DND-41 (cell line): ENCODE data around the gene FBXW5.

Experiments used
- ATAC-seq: fragments of 200-7000 bp; cut with Tn5 transposase; 3 replicates; pipeline ENCODE4 v1.9.1; 2021; ENCODE audit warnings: low read depth; ENCODE audit not compliant: insufficient read depth
- DNase-seq: peaks from one replicate; pipeline ENCODE4 v3.0.0-alpha.2; 2020
- H2AFZ ChIP-seq: 2 replicates; pipeline ENCODE4 v1.6.0; 2012; ENCODE audit warnings: low read depth, low read length
- H3K27ac ChIP-seq: 2 replicates; pipeline ENCODE4 v1.5.1; 2012; ENCODE audit warnings: low read length, inconsistent platforms
- H3K27me3 ChIP-seq: fragments of 200-600 bp; sonication (generic); 2 replicates; pipeline ENCODE4 v1.6.0; 2012; ENCODE audit warnings: low read length, mild to moderate bottlenecking, inconsistent platforms; ENCODE audit not compliant: insufficient read depth, poor library complexity
- H3K36me3 ChIP-seq: 2 replicates; pipeline ENCODE4 v1.5.1; 2012; ENCODE audit warnings: low read length, inconsistent platforms; ENCODE audit not compliant: insufficient read depth
- H3K4me1 ChIP-seq: 2 replicates; pipeline ENCODE4 v1.5.1; 2012; ENCODE audit warnings: mild to moderate bottlenecking, low read length; ENCODE audit not compliant: insufficient read depth
- H3K4me2 ChIP-seq: 2 replicates; pipeline ENCODE4 v1.6.0; 2012; ENCODE audit warnings: mild to moderate bottlenecking, moderate library complexity, low read length, inconsistent platforms; ENCODE audit not compliant: insufficient read depth
- H3K4me3 ChIP-seq, 2 experiments: fragments of 200-600 bp in 1 of 2; shearing (Covaris generic) in 1 of 2; 2 replicates each; pipeline ENCODE4 v1.5.1; 2012 to 2016; ENCODE audit warnings: inconsistent platforms in 2 of 2, low read length in 2 of 2, mild to moderate bottlenecking in 2 of 2, low read depth in 1 of 2, moderate library complexity in 1 of 2
- H3K79me2 ChIP-seq: 2 replicates; pipeline ENCODE4 v1.6.0; 2012; ENCODE audit warnings: low read length, inconsistent platforms; ENCODE audit not compliant: insufficient read depth
- H3K9ac ChIP-seq: 2 replicates; pipeline ENCODE4 v1.6.0; 2012; ENCODE audit warnings: low read depth, mild to moderate bottlenecking, inconsistent platforms, low read length, moderate library complexity
- H3K9me3 ChIP-seq: 2 replicates; pipeline ENCODE4 v1.5.1; 2012; ENCODE audit warnings: low read length, moderate library complexity, mild to moderate bottlenecking, inconsistent platforms; ENCODE audit not compliant: insufficient read depth, severe bottlenecking
- H4K20me1 ChIP-seq: 2 replicates; pipeline ENCODE4 v1.6.0; 2012; ENCODE audit warnings: low read length; ENCODE audit not compliant: insufficient read depth
- EZH2 ChIP-seq: IDR thresholded peaks from 3 replicates; pipeline ENCODE4 v1.6.1; 2012; ENCODE audit warnings: borderline replicate concordance, low read depth, mild to moderate bottlenecking, moderate library complexity, low read length, inconsistent platforms; ENCODE audit not compliant: severe bottlenecking
- TF ChIP-seq, protein P1 (sequence below): IDR thresholded peaks from 2 replicates; pipeline ENCODE4 v1.5.1; 2012; ENCODE audit warnings: borderline replicate concordance, low read length, moderate library complexity, mild to moderate bottlenecking; ENCODE audit not compliant: poor library complexity, severe bottlenecking; ENCODE audit errors: extremely low read depth

Gene FBXW5

DNA sequence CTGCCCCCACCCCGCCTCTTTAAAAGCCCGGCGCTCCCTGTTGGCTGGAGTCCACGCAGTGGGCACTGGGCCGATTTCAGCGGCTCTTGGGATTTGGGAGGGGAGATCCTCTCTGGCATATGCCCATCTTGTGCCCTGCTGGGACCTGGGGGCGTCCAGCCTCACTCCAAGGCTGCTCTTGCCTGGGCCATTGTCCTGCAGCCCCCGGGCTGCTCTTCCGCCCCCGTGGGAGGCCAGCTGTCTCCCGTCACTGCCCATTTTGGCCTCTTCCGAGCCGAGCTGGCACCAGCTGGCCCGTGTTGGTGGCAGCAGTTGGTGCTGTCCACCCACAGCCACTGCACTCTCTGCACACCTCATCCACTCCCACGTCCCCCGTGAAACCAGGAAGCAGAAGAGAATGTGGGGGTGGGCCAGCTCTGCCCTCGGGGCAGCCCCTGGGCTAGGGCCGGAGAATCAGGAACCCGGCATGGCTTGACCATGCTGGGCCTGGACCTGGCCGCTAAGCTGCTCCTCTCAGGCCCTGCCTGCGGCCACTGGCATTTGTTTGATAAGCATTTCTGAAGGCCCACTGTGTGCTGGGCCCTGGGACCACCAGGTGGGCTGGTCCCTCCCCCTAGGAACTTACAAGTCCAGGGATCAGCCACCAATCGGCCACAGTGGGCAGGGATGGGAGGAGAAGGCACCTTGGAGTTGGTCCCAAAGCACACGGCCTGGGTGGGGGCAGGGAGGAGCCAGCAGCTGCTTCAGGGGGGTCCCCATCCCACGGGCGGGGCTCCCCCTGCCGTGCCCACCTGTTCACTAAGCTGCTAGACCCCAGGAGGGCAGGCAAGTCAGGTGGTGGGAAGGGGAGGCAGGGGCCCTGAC, 2.7 kb upstream of the FBXW5 start:
- Histone ChIP-seq H3K27ac (no peak overlapping the region), H3K4me1 (peaks cover 39% of the 10 kb centered on the region), H3K9ac (no peak overlapping the region), H3K9me3 (no peaks in the 10 kb centered on the region), H3K27me3 (no peaks in the 10 kb centered on the region), H2AFZ (no peak overlapping the region), H3K4me3 (no peak overlapping the region), H3K4me2 (no peak overlapping the region), H3K79me2 (peaks cover 19% of the 10 kb centered on the region), H4K20me1 (peaks cover 13% of the 10 kb centered on the region), H3K36me3 (peaks cover 7% of the 10 kb centered on the region)
- no peak for TF ChIP-seq EZH2
- ATAC-seq (no peak), DNase-seq (no peak)

DNA sequence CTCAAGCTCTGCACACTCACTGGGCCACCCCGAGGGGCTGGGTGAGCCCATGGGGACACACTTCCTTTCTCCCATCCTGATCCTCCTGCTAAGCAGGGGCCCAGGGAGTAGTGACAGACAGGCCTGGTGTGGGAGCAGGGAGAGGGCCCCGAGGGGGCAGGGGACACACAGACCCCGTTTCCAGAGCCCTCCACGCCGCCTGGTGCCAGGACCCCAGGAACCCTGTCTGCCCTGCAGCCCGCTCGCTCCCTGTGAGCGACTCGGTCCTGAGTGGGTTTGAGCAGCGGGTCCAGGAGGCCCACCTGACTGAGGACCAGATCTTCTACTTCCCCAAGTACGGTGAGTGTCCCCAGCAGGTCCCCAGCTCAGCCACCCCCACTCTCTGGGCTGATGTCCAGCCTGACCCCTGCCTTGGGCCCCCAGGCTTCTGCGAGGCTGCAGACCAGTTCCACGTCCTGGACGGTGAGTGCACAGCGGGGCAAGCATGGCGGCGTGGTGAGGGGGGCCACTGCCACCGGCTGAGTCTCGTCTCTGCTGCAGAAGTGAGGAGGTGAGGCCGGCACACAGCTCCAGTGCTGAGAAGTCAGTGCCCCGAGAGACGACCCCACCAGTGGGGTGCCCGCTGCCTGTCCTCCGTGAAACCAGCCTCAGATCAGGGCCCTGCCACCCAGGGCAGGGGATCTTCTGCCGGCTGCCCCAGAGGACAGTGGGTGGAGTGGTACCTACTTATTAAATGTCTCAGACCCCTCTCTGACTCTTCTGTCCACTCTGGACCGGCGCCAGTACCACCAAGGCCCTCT, 1.9 kb upstream of the FBXW5 start:
- no peak overlapping the region for H3K4me3 ChIP-seq
- no peak overlapping the region for H3K4me2 ChIP-seq
- H3K27me3 ChIP-seq, result no peaks in the 10 kb centered on the region
- no peak overlapping the region for H3K27ac ChIP-seq
- DNase-seq (no peak), ATAC-seq (no peak)
- no peak overlapping the region for H3K9ac ChIP-seq
- TF ChIP-seq, protein P1, sequence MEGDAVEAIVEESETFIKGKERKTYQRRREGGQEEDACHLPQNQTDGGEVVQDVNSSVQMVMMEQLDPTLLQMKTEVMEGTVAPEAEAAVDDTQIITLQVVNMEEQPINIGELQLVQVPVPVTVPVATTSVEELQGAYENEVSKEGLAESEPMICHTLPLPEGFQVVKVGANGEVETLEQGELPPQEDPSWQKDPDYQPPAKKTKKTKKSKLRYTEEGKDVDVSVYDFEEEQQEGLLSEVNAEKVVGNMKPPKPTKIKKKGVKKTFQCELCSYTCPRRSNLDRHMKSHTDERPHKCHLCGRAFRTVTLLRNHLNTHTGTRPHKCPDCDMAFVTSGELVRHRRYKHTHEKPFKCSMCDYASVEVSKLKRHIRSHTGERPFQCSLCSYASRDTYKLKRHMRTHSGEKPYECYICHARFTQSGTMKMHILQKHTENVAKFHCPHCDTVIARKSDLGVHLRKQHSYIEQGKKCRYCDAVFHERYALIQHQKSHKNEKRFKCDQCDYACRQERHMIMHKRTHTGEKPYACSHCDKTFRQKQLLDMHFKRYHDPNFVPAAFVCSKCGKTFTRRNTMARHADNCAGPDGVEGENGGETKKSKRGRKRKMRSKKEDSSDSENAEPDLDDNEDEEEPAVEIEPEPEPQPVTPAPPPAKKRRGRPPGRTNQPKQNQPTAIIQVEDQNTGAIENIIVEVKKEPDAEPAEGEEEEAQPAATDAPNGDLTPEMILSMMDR, result no peak
- no peak for TF ChIP-seq EZH2
- no peak overlapping the region for H2AFZ ChIP-seq
- peaks cover 45% of the 10 kb centered on the region for H3K4me1 ChIP-seq
- peaks cover 20% of the 10 kb centered on the region for H3K79me2 ChIP-seq
- no peaks in the 10 kb centered on the region for H3K9me3 ChIP-seq
- H4K20me1 ChIP-seq, result peaks cover 13% of the 10 kb centered on the region
- H3K36me3 ChIP-seq, result peaks cover 15% of the 10 kb centered on the region

DNA sequence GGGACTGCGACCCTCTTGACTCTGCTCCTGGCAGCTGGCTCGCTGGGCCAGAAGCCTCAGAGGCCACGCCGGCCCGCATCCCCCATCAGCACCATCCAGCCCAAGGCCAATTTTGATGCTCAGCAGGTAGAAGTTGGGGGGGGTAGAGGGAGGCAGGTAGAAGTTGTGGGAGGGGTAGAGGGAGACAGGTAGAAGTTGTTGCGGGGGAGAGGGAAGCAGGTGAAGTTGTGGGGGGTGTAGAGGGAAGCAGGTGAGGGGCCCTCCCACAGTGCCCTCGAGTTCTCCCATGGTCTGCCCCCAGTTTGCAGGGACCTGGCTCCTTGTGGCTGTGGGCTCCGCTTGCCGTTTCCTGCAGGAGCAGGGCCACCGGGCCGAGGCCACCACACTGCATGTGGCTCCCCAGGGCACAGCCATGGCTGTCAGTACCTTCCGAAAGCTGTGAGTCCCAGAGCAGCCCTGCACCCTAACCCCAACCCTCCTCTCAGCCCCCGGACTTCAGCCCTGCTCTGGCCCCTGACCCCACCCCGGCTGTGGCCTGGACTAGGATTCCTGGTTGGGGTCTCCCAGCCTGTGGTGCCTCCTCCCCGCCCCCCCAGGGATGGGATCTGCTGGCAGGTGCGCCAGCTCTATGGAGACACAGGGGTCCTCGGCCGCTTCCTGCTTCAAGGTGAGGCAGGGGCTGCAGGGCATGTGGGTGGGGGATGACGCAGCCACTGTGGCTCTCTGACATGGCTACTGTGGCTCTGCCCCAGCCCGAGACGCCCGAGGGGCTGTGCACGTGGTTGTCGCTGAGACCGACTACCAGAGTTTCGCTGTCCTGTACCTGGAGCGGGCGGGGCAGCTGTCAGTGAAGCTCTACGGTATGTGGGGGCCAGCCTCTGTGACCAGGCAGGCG, 1.0 kb upstream of the FBXW5 start:
- Histone ChIP-seq H3K4me1 (peaks cover 41% of the 10 kb centered on the region), H4K20me1 (peaks cover 17% of the 10 kb centered on the region), H3K79me2 (peaks cover 23% of the 10 kb centered on the region), H3K4me3 (peak overlapping the region in 1 of 2 experiments; percentile 36; a peak in 1 of 4 replicates), H3K27ac (no peak overlapping the region), H2AFZ (0 out of 2 replicates have a peak overlapping the region, but pooled peaks have one; percentile 60), H3K9ac (no peak overlapping the region), H3K27me3 (no peaks in the 10 kb centered on the region), H3K9me3 (no peaks in the 10 kb centered on the region), H3K36me3 (peaks cover 24% of the 10 kb centered on the region), H3K4me2 (peak overlapping the region; percentile 50; the same call in 1 of the 2 replicates)
- no peak for DNase-seq
- TF ChIP-seq, protein P1, result no peak
- no peak for ATAC-seq
